Measurements from ENCODE around the gene CRB1.

DNA sequence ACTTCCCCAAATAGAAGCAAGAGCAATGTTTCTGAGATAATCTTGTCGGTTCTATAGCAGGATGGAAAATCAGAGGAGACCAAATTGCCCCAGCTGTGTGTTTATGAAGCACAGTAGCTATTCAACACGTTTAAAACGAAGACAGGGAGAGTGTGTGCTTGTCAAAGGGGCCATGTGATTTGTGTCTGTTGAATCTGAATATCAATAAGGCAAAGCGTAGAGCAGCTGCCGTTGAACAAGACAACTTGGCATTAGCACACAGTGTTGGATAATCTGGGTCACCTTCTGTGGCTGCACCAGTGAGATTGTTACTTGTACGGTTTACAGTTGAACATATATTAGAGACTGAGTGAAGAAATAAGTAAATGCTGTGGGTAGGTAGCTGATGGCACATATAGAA is 1.0 kb downstream of the CRB1 start:
- TF ChIP-seq POLR2A (IDR thresholded peaks at IDR 0.05): no peak
- TF ChIP-seq, protein P1, sequence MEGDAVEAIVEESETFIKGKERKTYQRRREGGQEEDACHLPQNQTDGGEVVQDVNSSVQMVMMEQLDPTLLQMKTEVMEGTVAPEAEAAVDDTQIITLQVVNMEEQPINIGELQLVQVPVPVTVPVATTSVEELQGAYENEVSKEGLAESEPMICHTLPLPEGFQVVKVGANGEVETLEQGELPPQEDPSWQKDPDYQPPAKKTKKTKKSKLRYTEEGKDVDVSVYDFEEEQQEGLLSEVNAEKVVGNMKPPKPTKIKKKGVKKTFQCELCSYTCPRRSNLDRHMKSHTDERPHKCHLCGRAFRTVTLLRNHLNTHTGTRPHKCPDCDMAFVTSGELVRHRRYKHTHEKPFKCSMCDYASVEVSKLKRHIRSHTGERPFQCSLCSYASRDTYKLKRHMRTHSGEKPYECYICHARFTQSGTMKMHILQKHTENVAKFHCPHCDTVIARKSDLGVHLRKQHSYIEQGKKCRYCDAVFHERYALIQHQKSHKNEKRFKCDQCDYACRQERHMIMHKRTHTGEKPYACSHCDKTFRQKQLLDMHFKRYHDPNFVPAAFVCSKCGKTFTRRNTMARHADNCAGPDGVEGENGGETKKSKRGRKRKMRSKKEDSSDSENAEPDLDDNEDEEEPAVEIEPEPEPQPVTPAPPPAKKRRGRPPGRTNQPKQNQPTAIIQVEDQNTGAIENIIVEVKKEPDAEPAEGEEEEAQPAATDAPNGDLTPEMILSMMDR (IDR thresholded peaks at IDR 0.05): no peak
- no peak for TF ChIP-seq EP300 (IDR thresholded peaks at IDR 0.05)
- no peak for TF ChIP-seq POLR2AphosphoS5 (IDR thresholded peaks at IDR 0.05)

Measured in gastroesophageal sphincter (tissue), 3 donors.